GM23248 (cell line): ENCODE measurements around the gene BAHCC1. TPM values are rescaled to one million over a fixed set of nuclear protein-coding genes. Genes with fewer than 3 reads are reported as not detected.

Experiments used
- DNase-seq: peaks from one replicate; pipeline ENCODE4 v3.0.0-alpha.2; 2015
- H2AFZ ChIP-seq: fragments of 200-600 bp; sonication (generic); 2 replicates; pipeline ENCODE4 v1.6.1; 2016; ENCODE audit warnings: antibody characterized with exemption
- H3F3A ChIP-seq: fragments of 200-600 bp; sonication (generic); 2 replicates; pipeline ENCODE4 v1.6.1; 2016; ENCODE audit warnings: mild to moderate bottlenecking, antibody characterized with exemption, mixed run types; ENCODE audit not compliant: insufficient read depth
- H3K27ac ChIP-seq: fragments of 200-600 bp; sonication (generic); 2 replicates; pipeline ENCODE4 v1.5.1; 2016; ENCODE audit warnings: mild to moderate bottlenecking
- H3K27me3 ChIP-seq: fragments of 200-600 bp; sonication (generic); replicated peaks from 2 replicates; pipeline ENCODE4 v1.6.1; 2016; ENCODE audit warnings: mild to moderate bottlenecking; ENCODE audit not compliant: insufficient read depth
- H3K36me3 ChIP-seq: fragments of 200-600 bp; sonication (generic); 2 replicates; pipeline ENCODE4 v1.6.1; 2016; ENCODE audit warnings: low read depth, mild to moderate bottlenecking
- H3K4me1 ChIP-seq: fragments of 200-600 bp; sonication (generic); 2 replicates; pipeline ENCODE4 v1.6.1; 2016; ENCODE audit warnings: mild to moderate bottlenecking; ENCODE audit not compliant: insufficient read depth
- H3K4me2 ChIP-seq: fragments of 200-600 bp; sonication (generic); one replicate; pipeline ENCODE4 v1.6.1; 2016; ENCODE audit warnings: mild to moderate bottlenecking; ENCODE audit not compliant: unreplicated experiment
- H3K4me3 ChIP-seq: fragments of 200-600 bp; sonication (generic); 2 replicates; pipeline ENCODE4 v1.5.1; 2016; ENCODE audit warnings: mild to moderate bottlenecking
- H3K79me2 ChIP-seq: fragments of 200-600 bp; sonication (generic); 2 replicates; pipeline ENCODE4 v1.6.1; 2016; ENCODE audit warnings: mild to moderate bottlenecking; ENCODE audit not compliant: insufficient read depth
- H3K9ac ChIP-seq: fragments of 200-600 bp; sonication (generic); 2 replicates; pipeline ENCODE4 v1.6.1; 2016; ENCODE audit warnings: mild to moderate bottlenecking
- H3K9me2 ChIP-seq: fragments of 200-600 bp; sonication (generic); 2 replicates; pipeline ENCODE4 v1.6.1; 2016; ENCODE audit warnings: mixed run types, mild to moderate bottlenecking, moderate library complexity; ENCODE audit not compliant: insufficient read depth
- H3K9me3 ChIP-seq: fragments of 200-600 bp; sonication (generic); one replicate; pipeline ENCODE4 v1.6.1; 2017; ENCODE audit warnings: low read depth
- H4K20me1 ChIP-seq: fragments of 200-600 bp; sonication (generic); 2 replicates; pipeline ENCODE4 v1.6.0; 2016; ENCODE audit not compliant: insufficient read depth
- EZH2 ChIP-seq: fragments of 200-600 bp; sonication (generic); IDR thresholded peaks from 2 replicates; pipeline ENCODE4 v1.6.1; 2018; ENCODE audit warnings: antibody characterized with exemption, mild to moderate bottlenecking; ENCODE audit not compliant: insufficient read depth, poor library complexity, severe bottlenecking
- EZH2phosphoT487 ChIP-seq: fragments of 200-600 bp; sonication (generic); IDR thresholded peaks from 2 replicates; pipeline ENCODE4 v1.6.1; 2018; ENCODE audit warnings: antibody characterized with exemption, moderate library complexity, mild to moderate bottlenecking, low read depth; ENCODE audit not compliant: insufficient read depth
- WGBS, 2 experiments: methylation state at CpG; one replicate each; pipeline ENCODE4 v1.1.6; 2015 to 2017; ENCODE audit warnings: low lambda C conversion rate in 2 of 2, low coverage in 1 of 2; ENCODE audit errors: missing lambda C conversion rate in 2 of 2; 5-methylcytosine and 5-hydroxymethylcytosine counted together
- in situ Hi-C: fragments of 300-500 bp; cut with MboI; formaldehyde crosslinking; loops from 2 replicates; pipeline ENCODE4 v1.15.0; 2020
- polyA plus RNA-seq: library from polyadenylated mRNA; unstranded; fragments of >200 nt; fragmentation: Nextera tagmentation; extraction: Ambion mirVana; gene quantifications from 2 replicates; pipeline ENCODE4 v1.2.1, GENCODE V29; 2016
- total RNA-seq: library from RNA; depleted of rRNA; stranded (reverse); fragments of >200 nt; shearing (Covaris generic); gene quantifications from 2 replicates; pipeline ENCODE4 v1.2.3, GENCODE V29; 2014

BAHCC1 gene
- total and polyA plus RNA-seq, 2 experiments from 2014 or later: 1.3 to 3.0 TPM

GRCh38 chr17:81508639-81509206 lies 113.5 kb downstream of the BAHCC1 start:
- in situ Hi-C loops: no loop called here
- H3K79me2 ChIP-seq: peaks cover 41% of the 10 kb centered on the region

GRCh38 chr17:81509207-81509971 lies 114.1 kb downstream of the BAHCC1 start:
- Histone ChIP-seq H3K79me2 (peaks cover 41% of the 10 kb centered on the region), H3K27me3 (no peaks in the 10 kb centered on the region), H2AFZ (no peak overlapping the region), H3F3A (peaks cover 59% of the 10 kb centered on the region), H3K9me2 (no peaks in the 10 kb centered on the region), H4K20me1 (peaks cover 32% of the 10 kb centered on the region; the same call in 1 of the 2 replicates), H3K27ac (peak overlapping the region; percentile 69), H3K4me3 (peak overlapping the region; percentile 97), H3K4me1 (no peaks in the 10 kb centered on the region), H3K9ac (peak overlapping the region; percentile 89), H3K4me2 (peak overlapping the region; percentile 95), H3K9me3 (no peaks in the 10 kb centered on the region), H3K36me3 (peaks cover 34% of the 10 kb centered on the region)
- TF ChIP-seq EZH2: no peak
- no peak for TF ChIP-seq EZH2phosphoT487
- in situ Hi-C loops: no loop called here
- WGBS, 2 experiments: 18% methylated on average over 12 of the region's 12 CpGs
- peak; percentile 44 for DNase-seq

More at GRCh38 chr17:81508639-81509206, 113.5 kb downstream of the BAHCC1 start:
- no peak for TF ChIP-seq EZH2
- TF ChIP-seq EZH2phosphoT487: no peak
- WGBS, 2 experiments: 24 to 27% methylated on average over 10 of the region's 10 CpGs
- Histone ChIP-seq H3K4me3 (peak overlapping the region; percentile 97), H3K4me1 (no peaks in the 10 kb centered on the region), H3F3A (peaks cover 59% of the 10 kb centered on the region), H4K20me1 (peaks cover 32% of the 10 kb centered on the region; the same call in 1 of the 2 replicates), H3K36me3 (peaks cover 34% of the 10 kb centered on the region), H3K4me2 (peak overlapping the region; percentile 95), H3K9me3 (no peaks in the 10 kb centered on the region), H3K27me3 (no peaks in the 10 kb centered on the region), H3K27ac (peak overlapping the region; percentile 69), H2AFZ (no peak overlapping the region), H3K9ac (peak overlapping the region; percentile 89), H3K9me2 (no peaks in the 10 kb centered on the region)
- peak; percentile 63 for DNase-seq

- Histone ChIP-seq H3K9ac (peak overlapping the region; percentile 89), H3K9me3 (no peaks in the 10 kb centered on the region), H3K27ac (peak overlapping the region; percentile 69), H3K36me3 (peaks cover 34% of the 10 kb centered on the region), H3K27me3 (no peaks in the 10 kb centered on the region), H3K9me2 (no peaks in the 10 kb centered on the region), H3K4me2 (peak overlapping the region; percentile 95), H3F3A (peaks cover 60% of the 10 kb centered on the region), H3K4me1 (no peaks in the 10 kb centered on the region), H4K20me1 (peaks cover 32% of the 10 kb centered on the region; the same call in 1 of the 2 replicates), H3K79me2 (peaks cover 43% of the 10 kb centered on the region), H3K4me3 (peak overlapping the region; percentile 97), H2AFZ (no peak overlapping the region)
- no peak for TF ChIP-seq EZH2
- TF ChIP-seq EZH2phosphoT487: no peak
- in situ Hi-C loops: no loop called here
- peak; percentile 36 for DNase-seq
- WGBS, 2 experiments: 1% methylated on average over 22 of the region's 22 CpGs
Observed at GRCh38 chr17:81509972-81510784, 114.9 kb downstream of the BAHCC1 start.

- Histone ChIP-seq H3K4me2 (peak overlapping the region; percentile 95), H4K20me1 (peaks cover 32% of the 10 kb centered on the region; the same call in 1 of the 2 replicates), H3K79me2 (peaks cover 51% of the 10 kb centered on the region), H3K9me2 (no peaks in the 10 kb centered on the region), H3K4me3 (peak overlapping the region; percentile 97), H3K36me3 (peaks cover 34% of the 10 kb centered on the region), H3F3A (peaks cover 68% of the 10 kb centered on the region), H3K9ac (peak overlapping the region; percentile 89), H3K27me3 (no peaks in the 10 kb centered on the region), H3K9me3 (no peaks in the 10 kb centered on the region), H2AFZ (no peak overlapping the region), H3K4me1 (peaks cover under 1% of the 10 kb centered on the region; the same call in 1 of the 2 replicates), H3K27ac (peak overlapping the region; percentile 69)
- 1% methylated on average over 43 to 48 of the region's 48 CpGs for WGBS, 2 experiments
- in situ Hi-C loops: no loop called here
- DNase-seq: peak; percentile 61
- TF ChIP-seq EZH2 (no peak), EZH2phosphoT487 (no peak)
Observed at GRCh38 chr17:81510785-81511553, 115.7 kb downstream of the BAHCC1 start.
